Cardiac muscle cell (in vitro differentiated cells and primary cell): ENCODE results near the gene GLDC. TPM values are rescaled to one million over a fixed set of nuclear protein-coding genes. Genes with fewer than 3 reads are reported as not detected.

Source experiments
- DNase-seq, 2 donors: peaks; one replicate each; pipeline versions ENCODE4 v3.0.0 to v3.0.0-alpha.2; 2010 to 2017; ENCODE audit warnings: low read depth in 1 of 2, low spot score in 1 of 2
- H3K27ac ChIP-seq: fragments of 200-600 bp; sonication (generic); 2 replicates; pipeline ENCODE4 v1.5.1; 2016
- H3K27me3 ChIP-seq: fragments of 200-600 bp; sonication (generic); 2 replicates; pipeline ENCODE4 v1.6.0; 2016; ENCODE audit warnings: control low read depth
- H3K36me3 ChIP-seq: fragments of 200-600 bp; sonication (generic); 2 replicates; pipeline ENCODE4 v1.5.1; 2016; ENCODE audit warnings: control low read depth
- H3K4me1 ChIP-seq: fragments of 200-600 bp; sonication (generic); 2 replicates; pipeline ENCODE4 v1.8.1; 2017; ENCODE audit warnings: low read depth, mild to moderate bottlenecking, mixed run types
- H3K4me3 ChIP-seq: fragments of 200-600 bp; sonication (generic); 2 replicates; pipeline ENCODE4 v1.5.1; 2016; ENCODE audit warnings: mild to moderate bottlenecking
- H3K9me3 ChIP-seq: fragments of 200-600 bp; sonication (generic); 2 replicates; pipeline ENCODE4 v1.5.1; 2017; ENCODE audit warnings: low read depth, mild to moderate bottlenecking, control low read depth
- polyA plus RNA-seq: library from polyadenylated mRNA; unstranded; fragments of >200 nt; fragmentation: Nextera tagmentation; extraction: Ambion mirVana; gene quantifications from 2 replicates; pipeline ENCODE4 v1.2.1, GENCODE V29; 2016
- total RNA-seq: library from RNA; depleted of rRNA; stranded (reverse); fragments of >200 nt; gene quantifications from 2 replicates; pipeline ENCODE4 v1.2.3, GENCODE V29; 2016
- TF ChIP-seq, protein P1 (sequence below): IDR thresholded peaks from 2 replicates; pipeline ENCODE4 v1.5.1; 2012; ENCODE audit warnings: low read depth, mild to moderate bottlenecking, low read length

GLDC gene
- total and polyA plus RNA-seq, 2 experiments from 2014 or later, result 0.98 to 5.9 TPM

DNA sequence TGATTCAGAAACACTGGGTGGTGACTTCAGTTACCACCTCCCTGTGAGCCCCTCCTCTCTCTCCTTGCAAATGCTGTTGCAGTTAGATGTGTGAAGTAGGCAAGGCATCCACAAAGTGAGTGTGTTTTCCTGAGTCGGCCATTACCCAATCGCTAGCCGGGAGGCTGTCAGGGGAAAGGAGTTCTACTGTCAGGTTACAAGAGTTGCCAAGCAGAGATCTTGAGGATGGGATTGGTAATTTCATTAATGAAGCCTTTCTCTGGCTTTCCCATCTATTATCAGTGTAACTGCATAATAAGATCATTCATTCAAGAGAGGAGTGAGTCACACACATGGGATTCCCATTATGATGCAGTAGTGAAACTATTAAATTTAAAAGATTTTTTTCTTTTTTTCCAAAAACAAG lies 106.9 kb downstream of the GLDC start:
- H3K4me3 ChIP-seq, result no peak overlapping the region
- TF ChIP-seq, protein P1, sequence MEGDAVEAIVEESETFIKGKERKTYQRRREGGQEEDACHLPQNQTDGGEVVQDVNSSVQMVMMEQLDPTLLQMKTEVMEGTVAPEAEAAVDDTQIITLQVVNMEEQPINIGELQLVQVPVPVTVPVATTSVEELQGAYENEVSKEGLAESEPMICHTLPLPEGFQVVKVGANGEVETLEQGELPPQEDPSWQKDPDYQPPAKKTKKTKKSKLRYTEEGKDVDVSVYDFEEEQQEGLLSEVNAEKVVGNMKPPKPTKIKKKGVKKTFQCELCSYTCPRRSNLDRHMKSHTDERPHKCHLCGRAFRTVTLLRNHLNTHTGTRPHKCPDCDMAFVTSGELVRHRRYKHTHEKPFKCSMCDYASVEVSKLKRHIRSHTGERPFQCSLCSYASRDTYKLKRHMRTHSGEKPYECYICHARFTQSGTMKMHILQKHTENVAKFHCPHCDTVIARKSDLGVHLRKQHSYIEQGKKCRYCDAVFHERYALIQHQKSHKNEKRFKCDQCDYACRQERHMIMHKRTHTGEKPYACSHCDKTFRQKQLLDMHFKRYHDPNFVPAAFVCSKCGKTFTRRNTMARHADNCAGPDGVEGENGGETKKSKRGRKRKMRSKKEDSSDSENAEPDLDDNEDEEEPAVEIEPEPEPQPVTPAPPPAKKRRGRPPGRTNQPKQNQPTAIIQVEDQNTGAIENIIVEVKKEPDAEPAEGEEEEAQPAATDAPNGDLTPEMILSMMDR, result no peak
- peak in 1 of 2 donors; percentile 54 for DNase-seq
- no peaks in the 10 kb centered on the region for H3K27me3 ChIP-seq
- no peaks in the 10 kb centered on the region for H3K9me3 ChIP-seq
- no peak overlapping the region for H3K27ac ChIP-seq
- no peaks in the 10 kb centered on the region for H3K36me3 ChIP-seq
- H3K4me1 ChIP-seq, result no peaks in the 10 kb centered on the region

DNA sequence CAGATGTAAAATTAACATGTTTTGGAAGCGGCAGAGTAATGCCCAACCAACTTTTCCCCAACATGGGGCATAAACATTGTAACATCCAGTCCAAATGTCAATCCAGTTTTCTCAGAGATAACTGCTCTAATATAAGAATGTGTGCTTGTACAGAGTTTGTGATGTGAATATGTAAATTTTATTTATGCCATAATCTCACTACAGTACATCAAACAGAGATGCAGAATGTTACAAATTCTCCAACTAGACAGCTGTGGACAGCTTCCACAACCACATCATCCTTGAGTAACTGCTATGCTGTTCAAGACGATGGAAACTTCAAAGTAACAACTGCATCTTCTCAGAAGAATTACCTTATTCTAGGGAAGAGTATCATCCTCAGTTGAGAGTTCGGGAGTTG lies 109.9 kb downstream of the GLDC start:
- TF ChIP-seq, protein P1, result no peak
- no peaks in the 10 kb centered on the region for H3K27me3 ChIP-seq
- no peak overlapping the region for H3K4me3 ChIP-seq
- H3K27ac ChIP-seq, result no peak overlapping the region
- H3K9me3 ChIP-seq, result no peaks in the 10 kb centered on the region
- no peak for DNase-seq
- no peaks in the 10 kb centered on the region for H3K36me3 ChIP-seq
- H3K4me1 ChIP-seq, result no peaks in the 10 kb centered on the region

DNA sequence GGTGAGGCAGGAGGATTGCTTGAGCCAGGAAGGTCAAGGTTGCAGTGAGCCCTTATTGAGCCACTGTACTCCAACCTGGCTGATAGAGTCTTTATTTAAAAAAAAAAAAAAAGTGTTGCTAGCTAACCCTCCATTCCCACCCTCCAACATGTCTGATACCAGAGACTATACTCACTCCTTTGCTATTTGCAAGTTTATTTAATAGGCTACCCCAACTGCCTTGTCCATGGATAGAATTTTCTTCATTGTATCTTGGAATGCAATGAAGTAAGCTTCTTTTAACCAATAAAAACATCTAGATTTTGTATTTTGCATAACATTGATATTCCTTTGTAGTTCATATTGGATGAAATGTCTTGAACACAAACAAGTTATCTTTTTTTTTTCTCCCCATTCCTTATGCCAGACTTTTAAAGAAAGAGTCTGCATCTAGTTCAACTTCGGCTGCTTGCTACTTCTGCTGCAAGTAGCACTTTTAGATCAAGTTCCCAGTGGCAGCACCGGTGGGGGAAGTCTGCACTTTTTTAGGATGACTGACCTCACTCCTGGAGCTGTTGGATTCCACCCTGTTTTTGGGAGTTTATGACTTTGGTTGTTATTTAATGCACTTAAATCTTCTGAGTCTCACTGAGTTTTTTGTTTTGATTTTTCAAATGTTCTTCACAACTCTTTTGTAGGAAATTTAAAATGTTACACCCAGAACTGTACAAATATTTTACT lies 120.0 kb downstream of the GLDC start:
- H3K4me1 ChIP-seq, result peaks cover 5% of the 10 kb centered on the region
- no peak for DNase-seq
- TF ChIP-seq, protein P1, result no peak

DNA sequence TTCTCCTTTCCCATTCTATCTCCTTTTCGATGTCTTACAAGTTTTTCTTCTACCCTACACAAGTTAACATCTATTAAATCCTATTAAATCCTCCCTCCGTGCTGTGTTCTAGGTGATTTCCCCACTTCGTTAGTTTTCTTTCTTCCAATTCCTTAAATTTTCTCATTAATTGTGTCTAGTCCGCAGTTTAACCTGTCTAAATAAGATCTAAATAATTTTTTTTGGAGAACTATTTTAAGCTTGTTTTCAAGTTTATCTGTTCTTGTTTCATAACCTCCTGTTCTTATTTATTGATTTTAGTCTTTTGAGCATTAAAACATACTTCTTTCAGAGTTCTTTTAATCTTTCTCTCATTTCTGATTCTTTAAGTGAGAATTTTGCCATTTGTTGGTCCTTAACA lies 123.3 kb downstream of the GLDC start:
- TF ChIP-seq, protein P1, result no peak
- no peaks in the 10 kb centered on the region for H3K27me3 ChIP-seq

More for the DNA sequence above, 120.0 kb downstream of the GLDC start:
- H3K27ac ChIP-seq, result no peak overlapping the region
- no peaks in the 10 kb centered on the region for H3K9me3 ChIP-seq
- no peaks in the 10 kb centered on the region for H3K36me3 ChIP-seq
- H3K4me3 ChIP-seq, result no peak overlapping the region
- no peaks in the 10 kb centered on the region for H3K27me3 ChIP-seq

DNA sequence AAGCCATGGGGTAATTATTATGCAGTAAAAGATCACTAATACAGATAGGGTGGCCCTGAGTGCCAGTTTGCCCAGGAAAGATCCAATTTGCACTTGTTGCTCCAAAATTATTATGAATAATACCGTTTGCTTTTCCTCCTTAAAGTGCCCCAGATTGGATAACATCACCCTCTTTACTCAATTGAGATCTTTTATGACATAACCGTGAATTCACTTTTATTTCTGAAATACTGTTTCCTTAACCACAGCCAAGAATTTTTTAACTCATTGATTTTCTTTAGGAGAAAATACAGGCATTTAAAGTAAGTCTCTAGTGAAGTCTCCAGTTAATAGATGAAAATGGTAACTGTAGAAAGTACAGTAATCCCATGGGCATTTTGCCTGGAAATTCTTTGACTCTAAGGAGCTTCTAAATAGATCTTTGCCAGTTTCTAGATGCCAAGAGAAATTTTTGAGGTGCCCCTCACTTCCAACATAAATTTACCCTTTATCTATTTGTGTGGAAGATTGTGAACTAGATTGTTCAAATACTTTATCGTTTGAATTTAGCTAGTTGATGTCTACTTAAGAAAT lies 133.4 kb downstream of the GLDC start:
- TF ChIP-seq, protein P1, result no peak
- H3K27ac ChIP-seq, result no peak overlapping the region
- H3K36me3 ChIP-seq, result no peaks in the 10 kb centered on the region
- H3K4me3 ChIP-seq, result no peak overlapping the region
- no peak for DNase-seq
- H3K9me3 ChIP-seq, result no peaks in the 10 kb centered on the region
- no peaks in the 10 kb centered on the region for H3K4me1 ChIP-seq
- H3K27me3 ChIP-seq, result no peaks in the 10 kb centered on the region

More for the DNA sequence above, 123.3 kb downstream of the GLDC start:
- H3K27ac ChIP-seq, result no peak overlapping the region
- no peaks in the 10 kb centered on the region for H3K36me3 ChIP-seq
- H3K9me3 ChIP-seq, result no peaks in the 10 kb centered on the region
- H3K4me1 ChIP-seq, result peaks cover 5% of the 10 kb centered on the region
- no peak for DNase-seq
- H3K4me3 ChIP-seq, result no peak overlapping the region
